GM08714 (cell line): ENCODE results near the gene RRAGD.

Experiments used
- H3K4me3 ChIP-seq: fragments of 200-500 bp; sonication (Bioruptor generic); 2 replicates; pipeline ENCODE4 v1.5.1; 2014; ENCODE audit warnings: mild to moderate bottlenecking, low read length, inconsistent platforms
- ZNF274 ChIP-seq: IDR thresholded peaks from 2 replicates; pipeline ENCODE4 v1.6.1; 2012; ENCODE audit warnings: mild to moderate bottlenecking, low read depth, low read length

Gene RRAGD, protein sequence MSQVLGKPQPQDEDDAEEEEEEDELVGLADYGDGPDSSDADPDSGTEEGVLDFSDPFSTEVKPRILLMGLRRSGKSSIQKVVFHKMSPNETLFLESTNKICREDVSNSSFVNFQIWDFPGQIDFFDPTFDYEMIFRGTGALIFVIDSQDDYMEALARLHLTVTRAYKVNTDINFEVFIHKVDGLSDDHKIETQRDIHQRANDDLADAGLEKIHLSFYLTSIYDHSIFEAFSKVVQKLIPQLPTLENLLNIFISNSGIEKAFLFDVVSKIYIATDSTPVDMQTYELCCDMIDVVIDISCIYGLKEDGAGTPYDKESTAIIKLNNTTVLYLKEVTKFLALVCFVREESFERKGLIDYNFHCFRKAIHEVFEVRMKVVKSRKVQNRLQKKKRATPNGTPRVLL

DNA sequence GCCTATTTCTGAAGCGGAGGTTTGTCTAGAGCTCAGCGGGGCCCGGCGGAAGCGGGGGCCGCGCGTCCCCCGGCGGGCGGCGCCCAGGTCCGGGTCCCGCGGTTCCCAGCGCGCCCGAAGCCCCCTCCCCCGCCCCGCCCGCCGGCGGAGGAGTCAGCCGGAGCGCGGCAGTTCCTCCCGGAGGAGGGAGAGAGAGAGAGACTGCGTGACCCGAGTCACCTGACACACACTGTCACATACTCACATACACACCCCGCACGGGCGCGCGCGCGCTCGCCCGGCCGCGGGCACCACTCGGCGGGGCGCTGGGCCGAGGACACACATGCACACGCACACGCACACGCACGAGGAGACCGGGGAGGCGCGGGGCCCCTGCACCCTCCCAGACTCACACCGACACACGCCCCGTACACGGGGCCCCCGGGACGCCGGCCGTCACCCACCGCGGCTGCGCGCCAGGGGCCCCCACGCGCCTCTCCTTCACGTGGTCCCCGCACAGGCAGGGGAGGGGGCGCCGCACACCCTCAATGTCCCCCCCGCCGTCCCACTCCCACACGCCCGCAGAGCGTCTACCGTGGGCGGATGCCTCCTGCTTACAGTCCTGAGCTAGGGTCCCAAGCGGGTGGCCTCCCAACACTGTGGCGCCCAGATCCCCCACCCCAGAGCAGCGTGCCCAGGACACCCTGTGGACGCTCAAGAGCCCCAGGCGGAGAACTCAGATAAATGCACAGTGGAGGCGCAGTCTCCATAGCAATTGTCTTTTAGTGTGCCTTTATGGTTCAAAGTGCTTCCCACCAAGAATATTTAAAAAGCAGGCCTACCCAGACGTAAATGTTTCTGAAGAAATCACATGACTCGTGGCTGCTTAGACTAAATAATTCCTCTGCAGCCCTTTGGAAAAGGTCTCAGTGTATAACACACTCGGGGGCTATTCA lies at the start of gene RRAGD:
Gene RRAGD (minus strand): TSS at position 203 of the 935 bp plus-strand sequence. CDS start 280 bp downstream, outside the sequence.
- H3K4me3 ChIP-seq = peak within 1 kb of the TSS; percentile 76
- TF ChIP-seq ZNF274 = no peak

DNA sequence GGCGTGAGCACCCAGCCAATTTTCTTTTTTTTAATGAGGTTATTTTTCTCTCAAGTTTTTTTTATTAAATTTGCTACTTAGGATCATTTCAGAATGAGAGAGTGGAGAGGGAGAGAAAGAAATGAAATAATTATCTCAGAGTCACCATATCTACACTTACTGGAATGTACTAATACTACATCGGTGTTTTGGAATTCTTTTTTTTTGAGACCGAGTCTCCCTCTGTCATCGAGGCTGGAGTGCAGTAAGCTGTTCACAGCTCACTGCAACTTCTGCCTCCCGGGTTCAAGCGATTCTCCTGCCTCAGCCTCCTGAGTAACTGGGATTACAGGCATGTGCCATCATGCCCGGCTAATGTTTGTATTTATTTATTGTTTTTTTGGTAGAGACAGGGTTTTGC lies 48.6 kb upstream of the RRAGD start:
- H3K4me3 ChIP-seq = no peak overlapping the region
- TF ChIP-seq ZNF274 = no peak

DNA sequence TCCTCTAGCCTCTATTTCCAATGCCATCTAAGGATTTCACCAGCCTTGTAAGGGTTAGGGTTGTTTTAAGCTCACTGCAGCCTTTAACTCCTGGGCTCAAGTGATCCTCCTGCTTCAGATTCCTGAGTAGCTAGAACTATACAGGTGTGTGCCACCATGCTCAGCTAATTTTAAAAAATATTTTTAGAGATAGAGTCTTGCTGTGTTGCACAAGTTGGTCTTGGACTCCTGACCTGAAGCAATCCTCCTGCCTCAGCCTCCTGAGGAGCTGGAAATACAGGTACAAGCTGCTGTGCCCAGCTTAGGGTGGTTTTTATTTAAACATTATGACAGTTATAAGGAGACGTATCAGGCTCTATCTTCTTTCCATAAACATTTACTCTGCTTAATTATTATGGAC lies 47.4 kb upstream of the RRAGD start:
- H3K4me3 ChIP-seq = no peak overlapping the region
- no peak for TF ChIP-seq ZNF274

DNA sequence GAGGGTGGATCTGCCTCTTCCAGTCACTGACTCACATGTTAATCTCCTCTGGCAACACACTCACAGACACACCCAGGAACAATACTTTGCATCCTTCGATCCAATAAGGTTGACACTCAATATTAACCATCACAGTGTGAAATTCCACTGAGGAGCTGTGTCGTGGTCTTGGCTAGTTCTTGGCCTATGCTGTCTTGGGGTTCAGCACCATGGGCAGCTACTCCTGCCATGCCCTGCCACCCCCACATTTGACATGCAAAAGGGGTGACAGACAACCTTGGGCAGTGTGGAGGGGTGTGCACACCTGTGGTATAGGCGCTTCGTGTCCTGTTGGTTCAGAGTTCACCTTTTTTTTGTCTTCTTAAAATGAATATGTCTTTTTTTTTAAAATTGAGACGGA lies 46.6 kb upstream of the RRAGD start:
- no peak overlapping the region for H3K4me3 ChIP-seq
- no peak for TF ChIP-seq ZNF274

DNA sequence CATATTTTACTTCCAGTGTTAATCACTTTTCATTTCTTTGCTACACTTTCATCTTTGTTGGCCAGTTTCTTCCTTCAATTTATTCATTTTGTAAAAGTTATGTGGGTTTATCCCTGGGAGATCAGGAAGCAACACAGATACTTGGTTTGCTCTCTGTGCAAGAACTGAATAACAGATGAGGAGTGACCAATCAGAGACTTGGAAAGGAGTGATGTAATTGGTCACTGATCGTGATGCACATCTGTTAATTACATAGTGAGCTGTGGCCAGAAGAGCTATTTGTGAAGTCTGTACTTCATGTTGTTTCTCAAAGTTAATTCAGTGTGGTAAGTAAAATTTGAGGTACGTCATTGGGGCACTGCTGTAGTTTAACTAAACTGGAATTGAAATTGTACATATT lies 42.2 kb upstream of the RRAGD start:
- no peak overlapping the region for H3K4me3 ChIP-seq
- no peak for TF ChIP-seq ZNF274

DNA sequence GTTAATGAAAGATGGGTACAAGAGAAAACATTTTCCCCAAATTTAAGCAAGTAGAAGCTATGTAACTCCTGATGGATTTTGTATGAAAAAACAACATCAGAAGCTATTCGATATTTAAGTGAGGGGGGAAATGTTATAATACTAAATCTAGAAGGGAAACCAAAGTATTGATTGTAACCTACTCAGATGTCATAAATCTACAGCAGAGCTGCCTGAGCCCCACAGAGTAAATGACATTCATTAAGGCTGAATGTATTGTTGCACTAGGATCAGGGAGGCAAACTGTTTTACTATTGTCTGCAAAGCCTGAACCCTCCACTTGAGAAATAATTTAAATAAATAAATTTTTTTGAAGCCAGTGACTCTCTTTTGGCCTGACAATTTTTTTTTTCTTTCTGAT lies 40.2 kb upstream of the RRAGD start:
- no peak for TF ChIP-seq ZNF274
- H3K4me3 ChIP-seq = no peak overlapping the region

DNA sequence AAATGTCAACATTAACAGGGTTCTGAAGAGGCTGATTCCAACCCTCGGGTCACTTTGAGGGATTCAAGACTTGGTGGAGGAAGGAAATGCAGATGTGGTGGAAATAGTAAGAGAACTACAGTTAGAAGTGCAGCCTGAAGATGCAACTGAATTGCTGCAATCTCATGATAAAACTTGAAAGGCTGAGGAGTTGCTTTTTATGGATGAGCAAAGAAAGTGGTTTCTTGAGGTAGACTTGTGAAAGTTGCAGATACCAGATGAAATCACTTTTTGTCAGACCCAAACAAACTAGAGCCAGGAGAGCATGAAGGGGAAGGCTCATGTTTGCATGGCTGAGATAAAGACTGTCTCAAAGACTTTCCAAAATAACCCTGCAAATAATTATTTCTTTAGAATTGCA lies 37.1 kb upstream of the RRAGD start:
- H3K4me3 ChIP-seq = no peak overlapping the region
- TF ChIP-seq ZNF274 = no peak

DNA sequence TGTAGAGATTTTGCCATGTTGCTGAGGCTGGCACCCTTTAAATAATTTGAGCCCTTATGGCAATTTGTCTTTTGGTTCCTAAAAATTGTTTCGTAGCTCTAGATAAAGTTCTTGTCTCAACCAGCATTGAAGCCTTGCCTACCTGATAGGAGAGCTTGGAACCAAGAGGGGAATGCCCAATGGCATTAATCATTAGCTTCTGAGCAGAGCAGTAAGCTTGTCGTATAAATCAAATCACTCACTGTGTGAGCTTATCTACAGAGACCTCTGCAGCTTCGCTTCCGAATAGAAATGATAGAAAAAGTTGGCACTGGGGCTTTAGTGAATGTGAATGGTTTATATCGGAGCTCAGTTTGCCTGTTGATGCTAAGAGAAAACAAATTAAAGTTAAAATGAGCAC lies 31.6 kb upstream of the RRAGD start:
- TF ChIP-seq ZNF274 = no peak

DNA sequence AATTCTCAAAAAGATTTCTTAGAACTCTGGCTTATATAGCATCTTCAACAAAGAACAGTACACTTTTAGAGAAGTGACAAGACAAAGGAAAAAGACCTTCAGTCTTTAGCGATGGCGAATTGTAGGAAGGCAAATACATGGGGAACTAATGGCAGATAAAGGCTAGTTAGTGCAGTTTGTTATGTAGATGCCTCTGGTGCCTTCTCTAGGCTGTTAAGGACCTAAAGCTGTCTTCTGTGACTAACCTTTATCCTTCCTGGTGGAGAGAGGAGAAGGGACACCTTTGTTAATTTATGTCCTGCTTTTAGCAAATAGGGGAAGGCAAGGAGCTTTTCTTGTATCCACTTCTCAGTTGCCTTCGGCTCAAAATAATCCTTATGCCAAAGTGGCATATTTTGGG lies 28.1 kb upstream of the RRAGD start:
- no peak for TF ChIP-seq ZNF274

More for the DNA sequence above, 31.6 kb upstream of the RRAGD start:
- no peak overlapping the region for H3K4me3 ChIP-seq

DNA sequence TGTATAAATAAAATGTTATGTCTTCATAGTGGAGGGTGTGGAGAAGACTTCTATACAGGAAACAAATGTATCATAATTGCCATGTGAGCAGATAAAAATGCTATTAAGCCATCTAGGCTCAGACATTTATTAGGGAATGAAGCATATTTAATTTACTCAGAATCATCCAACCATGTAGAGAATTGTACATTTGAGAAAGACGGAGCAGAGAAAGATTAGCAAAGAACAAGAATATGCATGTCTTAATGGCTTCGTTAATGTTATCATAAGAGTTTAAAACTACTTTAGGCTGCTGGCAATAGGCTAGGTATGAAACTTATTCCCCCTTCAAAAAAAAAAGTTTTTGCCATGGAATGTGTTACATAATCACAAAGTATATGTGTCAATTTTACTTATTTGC lies 26.9 kb upstream of the RRAGD start:
- TF ChIP-seq ZNF274 = no peak
- H3K4me3 ChIP-seq = no peak overlapping the region

More for the DNA sequence above, 28.1 kb upstream of the RRAGD start:
- no peak overlapping the region for H3K4me3 ChIP-seq

DNA sequence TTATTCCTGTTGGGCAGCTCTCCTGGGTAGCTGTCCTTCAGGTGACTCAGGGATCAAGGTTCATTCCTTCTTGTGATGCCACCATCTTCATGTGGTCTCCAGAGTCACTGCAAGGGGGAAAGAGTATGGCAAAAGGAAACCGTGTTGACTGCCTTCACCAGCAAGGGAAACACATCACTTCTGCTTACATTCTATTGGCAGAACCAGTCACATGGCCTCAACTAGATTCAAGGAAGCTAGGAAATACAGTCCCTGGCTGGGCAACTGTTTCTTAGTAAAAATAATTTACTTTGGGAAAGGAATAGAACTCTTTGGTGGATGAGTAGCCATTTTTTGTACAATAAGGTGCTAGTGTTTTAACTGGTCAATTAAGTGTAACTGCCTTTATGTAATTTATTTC lies 26.2 kb upstream of the RRAGD start:
- H3K4me3 ChIP-seq = no peak overlapping the region
- no peak for TF ChIP-seq ZNF274

DNA sequence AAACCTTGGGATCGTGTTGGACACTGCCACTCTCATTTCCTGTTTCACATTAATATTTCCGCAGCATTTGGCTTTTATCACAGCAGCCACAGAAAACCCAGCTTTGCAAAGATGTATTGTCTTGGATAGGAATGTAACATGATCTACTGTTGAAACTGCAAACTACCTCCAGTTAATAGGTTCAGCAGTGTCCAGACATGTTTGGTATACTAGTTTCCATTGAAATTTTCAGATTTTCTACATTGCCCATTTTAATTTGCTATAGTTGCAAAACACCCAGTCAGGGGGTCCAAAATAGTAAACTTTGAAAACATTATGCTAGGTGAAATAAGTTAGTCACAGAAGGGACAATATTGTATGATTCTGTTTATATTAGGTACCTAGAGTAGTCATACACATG lies 24.2 kb upstream of the RRAGD start:
- no peak for TF ChIP-seq ZNF274
- no peak overlapping the region for H3K4me3 ChIP-seq

DNA sequence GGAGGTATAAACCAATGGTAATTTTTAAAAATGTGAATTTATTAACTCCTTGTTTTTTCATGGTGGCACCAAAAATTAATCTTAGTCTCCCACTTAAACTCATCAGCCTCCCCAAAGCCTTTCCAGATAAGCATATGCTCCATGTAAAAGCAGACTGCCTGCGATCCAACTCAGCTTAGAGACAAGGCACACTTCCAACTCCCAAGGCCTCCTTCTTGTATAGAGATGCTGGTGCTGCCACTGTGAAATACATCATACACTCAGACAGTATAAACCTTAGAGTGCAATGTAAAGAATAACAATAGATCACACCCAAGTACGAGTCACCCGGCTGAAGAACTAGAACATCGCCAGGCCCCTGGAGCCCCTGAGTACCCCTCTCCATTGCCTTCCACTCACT lies 22.9 kb upstream of the RRAGD start:
- no peak overlapping the region for H3K4me3 ChIP-seq
- TF ChIP-seq ZNF274 = no peak

DNA sequence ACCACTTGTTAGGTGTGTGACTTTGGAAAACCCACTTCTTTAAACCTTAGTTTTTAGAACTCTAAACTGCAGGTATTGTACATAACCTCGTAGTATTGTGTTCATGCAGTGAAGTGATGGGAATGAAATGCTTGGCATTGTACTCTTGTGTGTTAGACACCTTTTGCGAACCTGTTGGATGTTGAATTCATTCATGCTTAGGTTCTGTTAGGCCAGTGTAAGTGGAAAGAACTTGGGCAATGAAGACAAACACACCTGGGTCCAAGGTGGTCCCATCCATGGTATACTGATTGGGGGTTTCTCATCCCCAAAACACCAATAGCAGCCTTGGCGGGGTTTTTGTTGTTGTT lies 22.1 kb upstream of the RRAGD start:
- no peak overlapping the region for H3K4me3 ChIP-seq
- TF ChIP-seq ZNF274 = no peak
